Caco-2 (cell line): ENCODE data around the gene SLC9A1. TPM values are rescaled to one million over a fixed set of nuclear protein-coding genes. Genes with fewer than 3 reads are reported as not detected.

Experiments
- BruUV-seq: library from RNA; stranded (reverse); fragments of 400-500 nt; replicated peaks from 2 replicates; lab custom pipeline; 2021; lab: Mats Ljungman, UMichigan
- CTCF ChIA-PET: fragments of 300-600 bp; sonication (Branson Sonifier 250); formaldehyde crosslinking; loops from one replicate; lab custom pipeline; 2022; ENCODE audit warnings: antibody characterized with exemption; lab: Charles Lee
- POLR2A ChIA-PET: fragments of 300-600 bp; sonication (Branson Sonifier 250); formaldehyde crosslinking; loops from one replicate; lab custom pipeline; 2022; ENCODE audit warnings: antibody characterized with exemption; lab: Charles Lee
- DNase-seq, 2 experiments: peaks; one replicate each; pipeline versions ENCODE4 v3.0.0 to v3.0.0-alpha.2; 2020 to 2022
- H3K27me3 ChIP-seq: replicated peaks from 2 replicates; pipeline ENCODE4 v1.6.0; 2011; ENCODE audit warnings: low read length; ENCODE audit not compliant: control insufficient read depth, insufficient read depth
- H3K36me3 ChIP-seq: 2 replicates; pipeline ENCODE4 v1.5.1; 2011; ENCODE audit warnings: low read length; ENCODE audit not compliant: control insufficient read depth, insufficient read depth
- H3K4me1 ChIP-seq: fragments of 250-450 bp; sonication (Bioruptor Pico); 2 replicates; pipeline ENCODE4 v1.5.1; 2020; ENCODE audit warnings: mild to moderate bottlenecking
- H3K4me3 ChIP-seq: 2 replicates; pipeline ENCODE4 v1.5.1; 2011; ENCODE audit warnings: low read depth, mild to moderate bottlenecking, control low read depth, low read length
- H3K9me3 ChIP-seq: fragments of 250-450 bp; sonication (Bioruptor Pico); 2 replicates; pipeline ENCODE4 v1.5.1; 2020; ENCODE audit warnings: mild to moderate bottlenecking, moderate library complexity
- H3K27ac Mint-ChIP-seq: one replicate; pipeline ENCODE4 v1.8.0; 2022; ENCODE audit warnings: mixed read lengths; ENCODE audit not compliant: unreplicated experiment
- H3K27me3 Mint-ChIP-seq: one replicate; pipeline ENCODE4 v1.8.0; 2022; ENCODE audit warnings: mixed read lengths; ENCODE audit not compliant: insufficient read depth, unreplicated experiment
- H3K36me3 Mint-ChIP-seq: one replicate; pipeline ENCODE4 v1.8.0; 2022; ENCODE audit warnings: mild to moderate bottlenecking, mixed read lengths; ENCODE audit not compliant: insufficient read depth, unreplicated experiment
- H3K4me1 Mint-ChIP-seq: one replicate; pipeline ENCODE4 v1.8.0; 2022; ENCODE audit warnings: low read depth, mixed read lengths; ENCODE audit not compliant: unreplicated experiment
- H3K4me3 Mint-ChIP-seq: one replicate; pipeline ENCODE4 v1.8.0; 2022; ENCODE audit warnings: mild to moderate bottlenecking, moderate library complexity, mixed read lengths; ENCODE audit not compliant: unreplicated experiment
- H3K9me3 Mint-ChIP-seq: one replicate; pipeline ENCODE4 v1.8.0; 2022; ENCODE audit warnings: mixed read lengths; ENCODE audit not compliant: unreplicated experiment
- intact Hi-C: fragments of 100-400 bp; cut with micrococcal nuclease; formaldehyde crosslinking; loops from one replicate; pipeline ENCODE4 v1.10.0; 2022; ENCODE audit not compliant: unreplicated experiment
- total RNA-seq: library from RNA; stranded (reverse); gene quantifications from 2 replicates; pipeline ENCODE4 v1.2.3, GENCODE V29; 2022
- TF ChIP-seq, protein P1 (sequence below), 2 experiments: fragments of 200-600 bp in 1 of 2; IDR thresholded peaks; 1 replicate in 1 of 2; 2 replicates in 1 of 2; pipeline versions ENCODE4 v1.5.1 to v1.8.0; 2011 to 2022; ENCODE audit warnings: antibody characterized with exemption in 1 of 2, control low read depth in 1 of 2, inconsistent platforms in 1 of 2, low read depth in 1 of 2, low read length in 1 of 2, mild to moderate bottlenecking in 1 of 2, moderate library complexity in 1 of 2; ENCODE audit not compliant: insufficient read depth in 1 of 2, severe bottlenecking in 1 of 2, unreplicated experiment in 1 of 2

Gene SLC9A1
- total RNA-seq, 1 experiment from 2014 or later, result 28.9 TPM

DNA sequence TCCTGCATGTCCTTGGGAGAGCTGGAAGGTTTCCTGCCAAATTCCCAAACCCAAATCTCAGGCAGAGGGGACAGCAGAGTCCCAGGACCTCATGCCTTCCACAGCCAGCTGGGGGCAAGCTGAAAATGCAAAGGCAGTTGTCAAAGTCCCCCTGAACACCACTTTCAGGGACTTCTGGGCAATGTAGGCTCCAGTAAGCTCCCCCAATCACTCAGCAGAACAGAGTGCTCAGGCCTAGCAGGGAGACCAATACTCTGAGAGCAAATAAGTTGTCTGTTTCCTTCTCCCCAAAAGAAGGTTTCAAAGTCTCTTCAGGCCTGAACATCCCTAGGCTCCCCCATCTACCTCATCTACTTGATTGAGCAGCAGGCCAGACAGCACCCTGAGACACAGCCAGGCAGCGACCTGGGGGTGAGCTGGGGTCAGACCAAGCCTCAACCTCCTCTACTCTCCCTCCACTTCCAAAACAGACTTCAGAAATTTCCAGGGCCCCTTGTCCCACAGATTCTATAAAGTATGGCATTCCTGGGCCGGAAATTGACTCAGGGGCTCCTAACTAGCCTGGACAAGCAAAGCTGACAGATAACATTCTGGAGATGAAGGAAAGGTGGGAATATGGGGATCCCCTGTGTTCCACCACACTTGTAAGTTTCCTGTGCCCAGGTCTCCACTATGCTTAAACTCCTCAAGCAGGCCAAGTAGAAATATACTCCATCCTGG lies 1.9 kb downstream of the SLC9A1 start:
- no peaks in the 10 kb centered on the region for H3K9me3 ChIP-seq
- H3K36me3 Mint-ChIP-seq, result peaks cover 18% of the 10 kb centered on the region
- H3K9me3 Mint-ChIP-seq, result no peaks in the 10 kb centered on the region
- CTCF ChIA-PET, result no interaction called here
- BruUV-seq, result no TSS peak
- no peaks in the 10 kb centered on the region for H3K36me3 ChIP-seq
- no peak overlapping the region for H3K4me3 ChIP-seq
- intact Hi-C loops, result no loop called here
- POLR2A ChIA-PET, result interaction anchor here (2.5 kb wide), 1 partner anchor 10 kb away, joined by 20 read pairs; no protein-coding TSS in a partner anchor
- peak overlapping the region; percentile 91 for H3K4me3 Mint-ChIP-seq
- H3K27me3 Mint-ChIP-seq, result no peaks in the 10 kb centered on the region
- H3K4me1 ChIP-seq, result peaks cover 7% of the 10 kb centered on the region
- H3K4me1 Mint-ChIP-seq, result peaks cover 24% of the 10 kb centered on the region
- H3K27ac Mint-ChIP-seq, result peak overlapping the region; percentile 89
- TF ChIP-seq, protein P1, sequence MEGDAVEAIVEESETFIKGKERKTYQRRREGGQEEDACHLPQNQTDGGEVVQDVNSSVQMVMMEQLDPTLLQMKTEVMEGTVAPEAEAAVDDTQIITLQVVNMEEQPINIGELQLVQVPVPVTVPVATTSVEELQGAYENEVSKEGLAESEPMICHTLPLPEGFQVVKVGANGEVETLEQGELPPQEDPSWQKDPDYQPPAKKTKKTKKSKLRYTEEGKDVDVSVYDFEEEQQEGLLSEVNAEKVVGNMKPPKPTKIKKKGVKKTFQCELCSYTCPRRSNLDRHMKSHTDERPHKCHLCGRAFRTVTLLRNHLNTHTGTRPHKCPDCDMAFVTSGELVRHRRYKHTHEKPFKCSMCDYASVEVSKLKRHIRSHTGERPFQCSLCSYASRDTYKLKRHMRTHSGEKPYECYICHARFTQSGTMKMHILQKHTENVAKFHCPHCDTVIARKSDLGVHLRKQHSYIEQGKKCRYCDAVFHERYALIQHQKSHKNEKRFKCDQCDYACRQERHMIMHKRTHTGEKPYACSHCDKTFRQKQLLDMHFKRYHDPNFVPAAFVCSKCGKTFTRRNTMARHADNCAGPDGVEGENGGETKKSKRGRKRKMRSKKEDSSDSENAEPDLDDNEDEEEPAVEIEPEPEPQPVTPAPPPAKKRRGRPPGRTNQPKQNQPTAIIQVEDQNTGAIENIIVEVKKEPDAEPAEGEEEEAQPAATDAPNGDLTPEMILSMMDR (IDR thresholded peaks at IDR 0.05; ENCODE audit: insufficient read depth in 1 of 2, low read depth in 1 of 2, low read length in 1 of 2, severe bottlenecking in 1 of 2, unreplicated experiment in 1 of 2), result no peak
- H3K27me3 ChIP-seq, result no peaks in the 10 kb centered on the region
- no peak for DNase-seq

DNA sequence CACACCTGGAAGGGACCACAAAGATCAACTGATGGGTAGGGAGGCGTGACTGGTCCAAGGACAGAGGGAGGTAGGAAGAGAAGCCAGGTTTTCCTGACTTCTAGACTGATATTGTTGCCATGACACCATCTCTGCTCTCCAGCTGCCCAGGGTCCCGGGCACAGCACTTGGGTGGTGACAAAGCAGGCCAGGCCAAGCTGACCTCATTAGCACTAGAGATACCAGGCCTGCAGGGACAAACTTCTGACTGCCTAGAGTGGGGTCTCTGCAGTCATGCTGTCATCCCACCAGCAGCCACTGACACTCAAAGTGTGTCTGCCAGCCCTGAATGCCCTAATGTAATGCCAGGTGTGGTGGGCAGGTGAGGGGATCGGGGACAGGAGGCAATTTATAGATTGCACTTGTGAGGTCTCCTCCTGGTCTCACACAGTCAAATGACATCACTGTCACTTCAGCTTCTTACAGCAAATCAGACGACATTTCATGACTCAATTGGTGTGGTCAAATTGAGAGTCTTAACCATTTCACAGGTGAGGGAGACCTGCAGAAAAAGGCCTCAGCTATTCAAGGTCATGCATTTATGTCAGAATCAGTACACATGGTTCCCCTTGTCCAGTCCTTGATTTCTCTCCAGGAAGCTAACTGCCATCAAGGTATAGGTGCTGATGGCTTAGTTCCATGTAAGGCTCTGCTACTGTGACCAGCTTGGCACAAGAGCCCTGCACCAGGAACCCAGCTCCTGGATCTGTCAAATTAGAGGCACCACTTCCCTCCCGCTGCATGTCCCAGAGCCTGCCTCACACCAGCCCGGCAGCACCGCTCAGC lies 2.7 kb downstream of the SLC9A1 start:
- no peaks in the 10 kb centered on the region for H3K27me3 Mint-ChIP-seq
- no TSS peak for BruUV-seq
- no peaks in the 10 kb centered on the region for H3K9me3 Mint-ChIP-seq
- H3K9me3 ChIP-seq, result no peaks in the 10 kb centered on the region
- intact Hi-C loops, result no loop called here
- peak overlapping the region; percentile 91 for H3K4me3 Mint-ChIP-seq
- peaks cover 18% of the 10 kb centered on the region for H3K36me3 Mint-ChIP-seq
- H3K27ac Mint-ChIP-seq, result no peak overlapping the region
- H3K4me3 ChIP-seq, result no peak overlapping the region
- peaks cover 7% of the 10 kb centered on the region for H3K4me1 ChIP-seq
- H3K27me3 ChIP-seq, result no peaks in the 10 kb centered on the region
- ChIA-PET CTCF (no interaction called here), POLR2A (no interaction called here)
- peaks cover 24% of the 10 kb centered on the region for H3K4me1 Mint-ChIP-seq
- H3K36me3 ChIP-seq, result no peaks in the 10 kb centered on the region
- TF ChIP-seq, protein P1 (IDR thresholded peaks at IDR 0.05; ENCODE audit: insufficient read depth in 1 of 2, low read depth in 1 of 2, low read length in 1 of 2, severe bottlenecking in 1 of 2, unreplicated experiment in 1 of 2), result no peak
- no peak for DNase-seq

DNA sequence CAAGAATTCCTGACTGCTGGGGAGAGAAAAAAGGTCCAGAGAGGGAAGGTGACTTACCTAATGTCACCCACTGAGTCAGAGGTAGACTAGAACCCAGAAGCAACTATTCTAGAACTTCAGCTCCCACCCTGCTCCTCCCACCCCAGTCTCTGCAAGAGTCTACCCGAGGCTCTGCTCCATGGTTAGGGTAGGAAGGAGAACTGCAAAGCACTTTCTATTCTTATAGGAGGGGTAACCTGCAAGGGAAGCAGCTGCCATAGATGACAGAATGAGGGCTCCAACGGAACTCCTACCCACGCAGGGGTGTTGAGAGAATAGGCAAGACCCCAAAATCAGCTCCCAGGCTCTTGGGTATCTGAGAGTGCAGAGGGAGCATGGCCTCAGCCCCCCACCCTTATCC lies 4.3 kb downstream of the SLC9A1 start:
- peaks cover 28% of the 10 kb centered on the region for H3K4me1 Mint-ChIP-seq
- no peaks in the 10 kb centered on the region for H3K36me3 ChIP-seq
- TF ChIP-seq, protein P1 (IDR thresholded peaks at IDR 0.05; ENCODE audit: insufficient read depth in 1 of 2, low read depth in 1 of 2, low read length in 1 of 2, severe bottlenecking in 1 of 2, unreplicated experiment in 1 of 2), result no peak
- no peak for DNase-seq
- H3K9me3 Mint-ChIP-seq, result no peaks in the 10 kb centered on the region
- H3K36me3 Mint-ChIP-seq, result peaks cover 18% of the 10 kb centered on the region
- no peak overlapping the region for H3K4me3 ChIP-seq
- no peaks in the 10 kb centered on the region for H3K27me3 Mint-ChIP-seq
- ChIA-PET CTCF (no interaction called here), POLR2A (no interaction called here)
- no peak overlapping the region for H3K4me3 Mint-ChIP-seq
- H3K9me3 ChIP-seq, result no peaks in the 10 kb centered on the region
- no TSS peak for BruUV-seq
- no peaks in the 10 kb centered on the region for H3K27me3 ChIP-seq
- peaks cover 3% of the 10 kb centered on the region for H3K4me1 ChIP-seq
- intact Hi-C loops, result no loop called here
- no peak overlapping the region for H3K27ac Mint-ChIP-seq
